ENCODE data around the gene DAB1. TPM values are rescaled to one million over a fixed set of nuclear protein-coding genes. Genes with fewer than 3 reads are reported as not detected.

The DAB1 gene
- total and polyA plus RNA-seq, 2 of the 8 experiments (the other 6 are each of a cell fraction or from before 2014, with no cell fraction given): 4.4 to 11.8 TPM

GRCh38 chr1:57089855-57090254 is 334.0 kb downstream of the DAB1 start (continued):
- TF ChIP-seq TAF7 (optimal IDR thresholded peaks at IDR 0.05; ENCODE audit: borderline replicate concordance, low read depth, low read length) (no peak), FOSL1 (IDR thresholded peaks at IDR 0.05; ENCODE audit: insufficient read depth, low read depth, low read length) (no peak), TEAD4 (IDR thresholded peaks at IDR 0.05; ENCODE audit: low read depth, low read length) (no peak)

All from H1 (cell line).